ENCODE measurements around the gene RPS14.
A peak's percentile ranks its signal among the peaks of the same experiment; 100 is the strongest.

Gene RPS14

GRCh38 chr5:150404121-150404520 lies 45.4 kb downstream of the RPS14 start:
- H3K4me1 Mint-ChIP-seq: peaks cover 9% of the 10 kb centered on the region
- TF ChIP-seq, protein P1, sequence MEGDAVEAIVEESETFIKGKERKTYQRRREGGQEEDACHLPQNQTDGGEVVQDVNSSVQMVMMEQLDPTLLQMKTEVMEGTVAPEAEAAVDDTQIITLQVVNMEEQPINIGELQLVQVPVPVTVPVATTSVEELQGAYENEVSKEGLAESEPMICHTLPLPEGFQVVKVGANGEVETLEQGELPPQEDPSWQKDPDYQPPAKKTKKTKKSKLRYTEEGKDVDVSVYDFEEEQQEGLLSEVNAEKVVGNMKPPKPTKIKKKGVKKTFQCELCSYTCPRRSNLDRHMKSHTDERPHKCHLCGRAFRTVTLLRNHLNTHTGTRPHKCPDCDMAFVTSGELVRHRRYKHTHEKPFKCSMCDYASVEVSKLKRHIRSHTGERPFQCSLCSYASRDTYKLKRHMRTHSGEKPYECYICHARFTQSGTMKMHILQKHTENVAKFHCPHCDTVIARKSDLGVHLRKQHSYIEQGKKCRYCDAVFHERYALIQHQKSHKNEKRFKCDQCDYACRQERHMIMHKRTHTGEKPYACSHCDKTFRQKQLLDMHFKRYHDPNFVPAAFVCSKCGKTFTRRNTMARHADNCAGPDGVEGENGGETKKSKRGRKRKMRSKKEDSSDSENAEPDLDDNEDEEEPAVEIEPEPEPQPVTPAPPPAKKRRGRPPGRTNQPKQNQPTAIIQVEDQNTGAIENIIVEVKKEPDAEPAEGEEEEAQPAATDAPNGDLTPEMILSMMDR (IDR thresholded peaks at IDR 0.05): no peak
- H3K27me3 Mint-ChIP-seq (ENCODE audit: low read depth, poor library complexity): no peaks in the 10 kb centered on the region
- H3K27ac Mint-ChIP-seq: no peak overlapping the region
- H3K9me3 Mint-ChIP-seq: no peaks in the 10 kb centered on the region
- peaks cover 16% of the 10 kb centered on the region for H3K36me3 Mint-ChIP-seq (ENCODE audit: low read depth)
- no peak for DNase-seq
- H3K4me3 Mint-ChIP-seq: no peak overlapping the region

GRCh38 chr5:150402901-150403342 lies 46.6 kb downstream of the RPS14 start:
- DNase-seq: no peak
- Mint-ChIP-seq H3K36me3 (ENCODE audit: low read depth) (peaks cover 26% of the 10 kb centered on the region), H3K27me3 (ENCODE audit: low read depth, poor library complexity) (no peaks in the 10 kb centered on the region), H3K4me1 (peaks cover 9% of the 10 kb centered on the region), H3K27ac (peak overlapping the region; percentile 1), H3K4me3 (no peak overlapping the region), H3K9me3 (no peaks in the 10 kb centered on the region)
- TF ChIP-seq, protein P1 (IDR thresholded peaks at IDR 0.05): no peak

GRCh38 chr5:150402229-150402773 lies 47.2 kb downstream of the RPS14 start:
- Mint-ChIP-seq H3K27ac (peak overlapping the region; percentile 97), H3K36me3 (ENCODE audit: low read depth) (peaks cover 30% of the 10 kb centered on the region), H3K27me3 (ENCODE audit: low read depth, poor library complexity) (no peaks in the 10 kb centered on the region), H3K4me3 (no peak overlapping the region), H3K4me1 (peaks cover 9% of the 10 kb centered on the region), H3K9me3 (no peaks in the 10 kb centered on the region)
- TF ChIP-seq, protein P1 (IDR thresholded peaks at IDR 0.05): no peak
- no peak for DNase-seq

DNA sequence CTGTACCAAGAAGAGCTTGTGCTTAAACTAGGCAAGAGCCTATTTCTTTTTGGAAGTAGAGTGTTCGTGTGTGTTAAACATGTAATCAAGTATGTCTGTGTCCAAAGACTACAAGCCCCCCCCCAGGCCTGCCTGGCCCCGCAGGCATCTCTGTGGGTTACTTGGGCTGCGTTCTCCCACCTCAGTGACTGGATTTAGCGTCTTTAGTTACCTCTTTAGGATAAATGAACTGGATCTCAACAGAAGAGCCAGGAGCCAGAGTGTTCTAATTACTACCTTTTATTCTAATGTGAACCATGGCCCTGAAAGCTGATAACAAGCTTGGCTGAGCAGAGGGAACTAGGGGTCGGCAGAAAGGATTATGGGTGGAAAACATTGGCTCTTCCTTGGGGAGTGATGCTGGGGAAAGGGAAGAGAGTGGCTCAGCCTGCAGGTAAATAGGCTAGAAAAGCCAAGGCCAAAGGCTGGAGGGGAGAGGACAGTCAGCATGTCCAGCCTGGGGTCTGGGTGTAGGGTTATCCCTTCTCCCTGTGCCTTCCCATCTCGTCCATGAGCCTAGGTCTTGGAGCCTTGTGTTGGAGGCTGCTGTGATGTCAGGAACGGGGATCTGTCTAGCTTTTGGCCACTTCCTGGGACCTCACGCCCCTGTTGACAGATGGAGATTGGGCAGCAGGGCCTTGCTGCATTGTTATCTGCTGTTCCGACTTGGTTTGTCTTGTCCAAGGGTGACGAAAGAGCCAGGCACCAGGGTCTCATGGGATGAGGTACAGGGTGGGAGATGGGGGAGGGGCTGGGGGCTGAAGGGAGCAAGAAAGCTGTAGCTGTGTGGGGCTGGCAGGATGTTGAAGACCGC lies 47.9 kb downstream of the RPS14 start:
- no peaks in the 10 kb centered on the region for H3K9me3 Mint-ChIP-seq
- peaks cover 35% of the 10 kb centered on the region for H3K36me3 Mint-ChIP-seq (ENCODE audit: low read depth)
- peak overlapping the region; percentile 97 for H3K27ac Mint-ChIP-seq
- TF ChIP-seq, protein P1 (IDR thresholded peaks at IDR 0.05): no peak
- no peaks in the 10 kb centered on the region for H3K27me3 Mint-ChIP-seq (ENCODE audit: low read depth, poor library complexity)
- peaks cover 9% of the 10 kb centered on the region for H3K4me1 Mint-ChIP-seq
- H3K4me3 Mint-ChIP-seq: no peak overlapping the region
- DNase-seq: no peak

- Mint-ChIP-seq H3K4me3 (no peak overlapping the region), H3K36me3 (ENCODE audit: low read depth) (peaks cover 40% of the 10 kb centered on the region), H3K9me3 (no peaks in the 10 kb centered on the region), H3K4me1 (peaks cover 9% of the 10 kb centered on the region), H3K27ac (peak overlapping the region; percentile 97), H3K27me3 (ENCODE audit: low read depth, poor library complexity) (no peaks in the 10 kb centered on the region)
- TF ChIP-seq, protein P1 (IDR thresholded peaks at IDR 0.05): no peak
- no peak for DNase-seq
These were observed 48.5 kb downstream of the RPS14 start for GRCh38 chr5:150401076-150401375.

All from nephron progenitor cell (in vitro differentiated cells).